Endothelial cell of umbilical vein (primary cell): ENCODE data around the gene NUB1.

Experiments used
- EZH2 ChIP-seq: IDR thresholded peaks from 2 replicates; pipeline ENCODE4 v1.6.1; 2012; ENCODE audit warnings: borderline replicate concordance, low read depth, mild to moderate bottlenecking, moderate library complexity, low read length, inconsistent platforms; ENCODE audit not compliant: severe bottlenecking
- TF ChIP-seq, protein P1 (sequence below): IDR thresholded peaks from 2 replicates; pipeline ENCODE4 v1.6.1; 2011; ENCODE audit not compliant: insufficient read depth, insufficient read length

DNA sequence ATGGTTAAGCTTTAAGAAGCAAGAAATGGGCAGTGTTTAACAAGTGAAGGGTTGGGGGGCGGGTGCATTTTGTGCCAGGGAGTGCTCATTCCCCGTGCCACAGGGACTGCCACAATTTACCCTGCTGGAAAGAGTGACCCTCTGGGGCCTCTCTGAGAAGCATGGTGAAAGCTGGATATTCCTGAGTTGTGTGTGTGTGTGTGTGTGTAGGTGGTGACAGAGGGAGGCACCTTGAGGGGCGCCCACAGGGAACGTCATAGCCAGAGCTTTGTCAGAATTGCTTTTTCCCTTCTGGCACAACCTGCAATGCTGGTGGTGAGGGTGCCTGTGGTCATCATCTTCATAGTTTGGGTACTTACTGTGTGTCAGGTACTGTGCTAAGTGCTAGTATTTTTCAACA is 70.7 kb downstream of the NUB1 start:
- TF ChIP-seq EZH2, result no peak
- TF ChIP-seq, protein P1, sequence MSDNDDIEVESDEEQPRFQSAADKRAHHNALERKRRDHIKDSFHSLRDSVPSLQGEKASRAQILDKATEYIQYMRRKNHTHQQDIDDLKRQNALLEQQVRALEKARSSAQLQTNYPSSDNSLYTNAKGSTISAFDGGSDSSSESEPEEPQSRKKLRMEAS, result no peak
